Heart left ventricle (tissue), 13 donors: Measurements from ENCODE around the gene MPP4.

Source experiments
- CTCF ChIP-seq, 12 donors: fragments of 200-600 bp; sonication (generic) in 4 of 12; IDR thresholded peaks; one replicate each; pipeline versions ENCODE4 v1.5.0 to v1.8.0; 2018 to 2022; ENCODE audit warnings: antibody characterized with exemption in 12 of 12, mild to moderate bottlenecking in 5 of 12
- POLR2A ChIP-seq, 2 donors: fragments of 450-650 bp; IDR thresholded peaks; one replicate each; pipeline ENCODE4 v1.6.1; 2017; ENCODE audit warnings: antibody characterized with exemption in 2 of 2, mild to moderate bottlenecking in 2 of 2, moderate library complexity in 2 of 2
- donor health status: ischemic (EF 13 %, LVEDD 7.1; RV severe dilation, severe dysfunction).
- donor health status: DM: no; HTN: yes; CAD: no.
- donor health status: DM: no; HTN: no; CAD: no.
- donor health status: ischemic (EF 25% LVEDD 6.9; RV normal size, moderate dysfunction).
- donor health status: ischemic (EF 25% LVEDD 5.7; RV mildly dilated, moderate dysfunction).
- donor health status: ischemic (EF 35%, LVEDD 5.7; RV mildly dilated, moderate dysfunction).
- donor health status: nonischemic (EF 11% LVEDD 7.7; RV severe dilation, severe dysfunction).
- donor health status: DM: yes; HTN: yes; CAD: no.
- donor health status: PGD.
- donor health status: ischemic (EF 29% LVEDD 5.4; RV normal size, mild dysfunction).
- donor health status: nonischemic (EF 23%, LVEDD 6.1; RV moderate dilation, normal function).

DNA sequence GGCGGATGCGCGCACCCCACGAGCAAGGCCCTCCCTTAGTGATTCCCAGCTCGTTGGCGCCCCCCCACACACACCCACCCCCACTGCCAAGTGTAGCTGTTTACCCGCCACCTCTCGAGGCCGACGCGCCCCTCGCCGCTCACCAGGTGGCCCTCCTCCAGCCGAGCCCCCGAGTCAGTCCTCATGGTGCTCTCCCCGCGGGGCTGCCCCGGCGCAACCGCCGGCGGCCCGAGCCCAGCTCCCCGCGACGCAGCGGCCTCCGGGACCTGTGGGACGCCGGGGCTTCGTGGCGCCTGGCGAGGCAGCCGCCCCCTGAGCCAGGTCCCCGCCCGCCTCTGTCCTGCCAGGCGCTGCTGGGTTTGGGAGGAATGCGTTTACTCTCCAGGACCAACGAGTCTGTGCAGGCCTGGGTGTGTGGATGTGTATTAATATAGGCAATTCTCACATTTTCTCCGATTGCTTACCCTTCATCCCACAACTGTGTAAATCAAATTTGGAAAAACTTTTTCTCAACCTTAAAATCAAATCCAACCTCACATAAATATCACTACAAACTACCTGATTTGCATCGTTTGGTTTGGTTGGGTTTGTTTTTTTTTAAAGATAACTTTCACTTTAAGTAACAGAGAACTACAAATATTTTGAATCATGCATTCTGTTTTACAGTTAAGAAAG, 55.1 kb downstream of the MPP4 start, which contains the start of gene TMEM237:
- peak in 1 of 12 donors; percentile 6 for TF ChIP-seq CTCF (IDR thresholded peaks at IDR 0.05)
- TF ChIP-seq POLR2A (IDR thresholded peaks at IDR 0.05), result no peak
